Activated T-helper 17 cell treated with anti-CD3 and anti-CD28 coated beads, Interleukin-2, amount 50 U/mL, for 72 hours (primary cell): Measurements from ENCODE around the gene HSPA1L. TPM values are rescaled to one million over a fixed set of nuclear protein-coding genes. Genes with fewer than 3 reads are reported as not detected.
"Not testable (repeated sequence)": the region's sequence is repeated elsewhere in the genome, so short reads cannot be mapped to it uniquely, and the experiment has no call there.

Experiments used
- ATAC-seq: fragments of 150-1000 bp; cut with Tn5 transposase; replicated peaks from 2 replicates; pipeline ENCODE4 v1.10.0; 2021; ENCODE audit warnings: mild to moderate bottlenecking, moderate library complexity
- H3K27ac Mint-ChIP-seq: one replicate; pipeline ENCODE4 v1.8.0; 2022; ENCODE audit warnings: mixed read lengths
- H3K27me3 Mint-ChIP-seq: one replicate; pipeline ENCODE4 v1.8.0; 2022; ENCODE audit warnings: mixed read lengths
- H3K36me3 Mint-ChIP-seq: one replicate; pipeline ENCODE4 v1.8.0; 2022; ENCODE audit warnings: low read depth, mild to moderate bottlenecking, mixed read lengths
- H3K4me1 Mint-ChIP-seq: one replicate; pipeline ENCODE4 v1.8.0; 2022; ENCODE audit warnings: mixed read lengths
- H3K4me3 Mint-ChIP-seq: one replicate; pipeline ENCODE4 v1.8.0; 2022; ENCODE audit warnings: mild to moderate bottlenecking, mixed read lengths
- H3K9me3 Mint-ChIP-seq: one replicate; pipeline ENCODE4 v1.8.0; 2022; ENCODE audit warnings: mixed read lengths
- total RNA-seq, 2 donors: library from RNA; stranded (reverse); gene quantifications; one replicate each; pipeline ENCODE4 v1.2.3, GENCODE V29; 2022

The HSPA1L gene
- total RNA-seq, 2 donors from 2014 or later: 2.7 to 2.9 TPM

DNA sequence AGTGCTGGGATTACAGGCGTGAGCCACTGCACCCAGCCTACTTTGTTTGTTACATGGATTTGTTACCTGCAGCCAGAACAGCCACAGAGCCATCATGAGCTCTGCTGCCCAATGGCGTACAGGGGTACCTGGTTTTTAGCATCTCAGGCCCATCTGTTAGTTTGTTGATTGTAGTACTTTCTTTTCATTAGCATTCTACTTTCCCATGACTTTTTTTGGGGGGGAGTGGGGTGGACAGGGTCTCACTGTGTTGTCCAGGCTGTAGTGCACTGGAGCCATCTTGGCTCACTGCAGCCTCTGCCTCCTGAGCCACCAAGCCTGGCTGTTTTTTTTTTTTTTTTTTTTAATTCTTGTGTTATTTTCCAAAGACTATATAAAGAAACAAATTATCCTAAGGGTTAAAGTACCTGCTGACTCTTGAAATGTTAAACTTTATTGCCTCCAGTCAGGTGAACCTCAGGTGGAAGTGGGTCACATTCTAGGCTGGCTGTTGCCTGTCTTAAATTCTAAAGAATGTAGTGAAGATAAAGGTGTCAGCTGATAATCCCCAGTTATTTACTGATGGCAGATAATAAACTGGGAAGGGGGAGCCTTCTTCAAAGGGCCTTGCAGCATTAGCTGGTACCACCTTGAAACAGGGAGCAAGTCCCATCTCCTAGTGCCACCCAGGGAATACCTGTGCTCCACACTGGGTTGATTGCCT is 32.3 kb upstream of the HSPA1L start:
- Mint-ChIP-seq H3K27me3 (no peaks in the 10 kb centered on the region), H3K9me3 (no peaks in the 10 kb centered on the region), H3K27ac (no peak overlapping the region), H3K4me3 (no peak overlapping the region), H3K36me3 (no peaks in the 10 kb centered on the region), H3K4me1 (no peaks in the 10 kb centered on the region)
- ATAC-seq: no peak

DNA sequence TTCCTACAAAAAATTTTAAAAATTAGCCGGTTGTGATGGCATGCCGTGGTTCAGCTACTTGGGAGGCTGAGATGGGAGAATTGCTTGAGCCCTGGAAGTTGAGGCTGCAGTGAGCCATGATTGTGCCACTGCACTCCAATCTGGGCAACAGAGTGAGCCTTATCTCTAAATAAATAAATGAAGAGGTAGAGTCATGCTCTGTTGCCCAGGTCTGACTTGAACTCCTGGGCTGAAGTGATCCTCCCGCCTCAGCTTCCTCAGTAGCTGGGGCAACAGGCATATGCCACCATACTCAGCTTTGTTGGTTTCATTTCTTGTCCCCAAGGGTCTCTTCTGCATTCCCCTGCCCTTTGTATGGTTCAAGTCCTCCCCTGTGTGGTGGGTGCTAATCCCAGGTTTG is 29.4 kb upstream of the HSPA1L start:
- Mint-ChIP-seq H3K4me3 (no peak overlapping the region), H3K36me3 (peaks cover 20% of the 10 kb centered on the region), H3K9me3 (no peaks in the 10 kb centered on the region), H3K27ac (no peak overlapping the region), H3K4me1 (no peaks in the 10 kb centered on the region), H3K27me3 (no peaks in the 10 kb centered on the region)
- ATAC-seq: no peak

DNA sequence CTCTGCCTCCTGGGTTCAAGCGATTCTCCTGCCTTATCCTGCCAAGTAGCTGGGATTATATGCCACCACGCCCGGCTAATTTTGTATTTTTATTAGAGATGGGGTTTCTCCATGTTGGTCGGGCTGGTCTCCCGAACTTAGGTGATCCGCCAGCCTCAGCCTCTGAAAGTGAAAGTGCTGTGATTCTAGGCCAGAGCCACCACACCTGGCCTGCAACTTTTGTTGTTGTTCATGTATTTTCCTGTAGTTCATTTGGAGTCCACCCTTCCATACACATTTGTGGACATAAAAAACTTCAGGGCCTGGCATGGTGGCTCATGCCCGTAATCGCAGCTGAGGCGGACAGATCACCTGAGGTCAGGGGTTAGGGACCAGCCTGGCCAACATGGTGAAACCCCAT is 27.0 kb upstream of the HSPA1L start:
- Mint-ChIP-seq H3K36me3 (peaks cover 45% of the 10 kb centered on the region), H3K27me3 (no peaks in the 10 kb centered on the region), H3K4me1 (peaks cover 12% of the 10 kb centered on the region), H3K27ac (no peak overlapping the region), H3K9me3 (no peaks in the 10 kb centered on the region), H3K4me3 (no peak overlapping the region)
- ATAC-seq: no peak

DNA sequence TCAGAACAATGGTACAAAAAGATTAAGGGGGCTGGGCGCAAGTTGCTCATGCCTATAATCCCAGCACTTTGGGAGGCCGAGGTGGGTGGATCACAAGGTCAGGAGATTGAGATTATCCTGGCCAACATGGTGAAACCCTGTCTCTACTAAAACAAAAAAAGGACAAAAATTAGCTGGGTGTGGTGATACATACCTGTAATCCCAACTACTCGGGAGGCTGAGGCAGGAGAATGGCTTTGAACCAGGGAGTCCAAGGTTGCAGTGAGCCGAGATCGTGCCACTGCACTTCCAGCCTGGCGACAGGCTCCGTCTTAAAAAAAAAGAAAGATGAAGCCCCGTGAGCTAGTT is 24.7 kb upstream of the HSPA1L start:
- Mint-ChIP-seq H3K36me3 (peaks cover 68% of the 10 kb centered on the region), H3K4me1 (peaks cover 23% of the 10 kb centered on the region), H3K27ac (peak overlapping the region; percentile 3)
- H3K27me3 Mint-ChIP-seq, ATAC-seq, H3K9me3 Mint-ChIP-seq, H3K4me3 Mint-ChIP-seq: not testable (repeated sequence)

DNA sequence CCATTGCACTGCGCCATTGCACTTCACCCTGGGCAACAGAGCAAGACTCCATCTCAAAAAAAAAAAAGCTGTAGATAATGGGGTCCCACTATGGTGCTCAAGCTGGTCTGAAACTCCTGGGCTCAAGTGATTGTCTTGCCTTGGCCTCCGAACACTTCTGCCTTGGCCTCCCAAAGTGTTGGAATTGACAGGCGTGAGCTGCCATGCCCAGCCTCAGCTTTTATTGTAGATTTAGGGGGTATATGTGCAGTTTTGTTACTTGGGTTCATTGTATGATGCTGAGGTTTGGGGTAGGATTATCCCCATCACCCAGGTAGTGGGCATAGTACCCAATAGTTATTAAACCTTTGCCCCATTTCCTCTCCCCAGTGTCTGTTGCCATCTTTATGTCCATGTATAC is 23.9 kb upstream of the HSPA1L start:
- Mint-ChIP-seq H3K27ac (peak overlapping the region; percentile 3), H3K4me3 (peak overlapping the region; percentile 96), H3K27me3 (no peaks in the 10 kb centered on the region), H3K9me3 (no peaks in the 10 kb centered on the region), H3K36me3 (peaks cover 76% of the 10 kb centered on the region), H3K4me1 (peaks cover 23% of the 10 kb centered on the region)
- no peak for ATAC-seq

DNA sequence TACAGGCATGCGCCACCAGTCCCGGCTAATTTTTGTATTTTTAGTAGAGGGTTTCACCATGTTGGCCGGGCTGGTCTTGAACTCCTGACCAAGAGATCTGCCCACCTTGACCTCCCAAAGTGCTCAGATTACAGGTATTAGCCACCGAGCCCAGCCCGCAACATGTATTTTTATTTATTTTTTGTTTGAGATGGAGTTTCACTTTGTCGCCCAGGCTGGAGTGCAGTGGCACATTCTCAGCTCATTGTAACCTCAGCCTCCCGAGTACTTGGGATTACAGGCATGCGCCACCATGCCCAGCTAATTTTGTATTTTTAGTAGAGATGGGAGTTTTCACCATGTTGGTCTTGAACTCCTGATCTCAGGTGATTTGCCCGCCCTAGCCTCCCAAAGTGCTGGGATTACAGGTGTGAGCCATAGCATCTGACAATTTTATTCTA is 23.1 kb upstream of the HSPA1L start:
- ATAC-seq, H3K27me3 Mint-ChIP-seq, H3K9me3 Mint-ChIP-seq: not testable (repeated sequence)
- H3K36me3 Mint-ChIP-seq: peaks cover 76% of the 10 kb centered on the region
- peak overlapping the region; percentile 96 for H3K4me3 Mint-ChIP-seq
- peaks cover 23% of the 10 kb centered on the region for H3K4me1 Mint-ChIP-seq
- peak overlapping the region; percentile 89 for H3K27ac Mint-ChIP-seq

DNA sequence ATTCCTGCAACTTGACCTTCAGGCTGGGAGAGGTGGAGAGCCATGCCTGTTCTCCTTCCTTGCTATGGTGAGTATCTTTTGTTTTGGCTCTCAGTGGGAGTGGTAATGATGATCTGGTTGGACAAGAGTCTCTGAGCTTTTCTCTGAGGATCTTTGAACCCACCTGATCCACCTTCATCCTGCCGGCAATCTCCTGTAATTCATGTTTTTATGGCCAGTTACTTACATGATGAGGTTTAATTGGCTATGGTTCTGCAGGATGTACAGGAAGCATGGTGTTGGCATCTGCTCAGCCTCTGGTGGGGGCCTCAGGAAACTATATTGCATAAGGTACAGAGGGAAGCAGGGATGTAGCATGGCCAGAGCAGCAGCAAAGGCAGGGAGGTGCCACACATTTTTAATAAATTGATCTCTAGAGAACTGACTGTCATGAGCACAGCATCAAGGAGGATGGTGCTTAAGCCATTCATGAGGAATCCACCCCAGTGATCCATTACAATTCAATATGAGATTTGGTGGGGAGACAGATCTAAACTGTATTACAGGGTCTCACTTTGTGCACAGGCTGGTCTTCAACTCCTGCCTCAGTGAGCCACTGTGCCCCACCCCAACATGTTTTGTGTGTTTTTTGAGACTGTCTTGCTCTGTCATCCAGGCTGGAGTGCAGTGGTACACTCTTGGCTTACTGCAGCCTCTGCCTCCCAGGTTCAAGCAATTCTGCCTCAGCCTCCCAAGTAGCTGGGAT is 22.5 kb upstream of the HSPA1L start:
- Mint-ChIP-seq H3K4me3 (peak overlapping the region; percentile 96), H3K36me3 (peaks cover 76% of the 10 kb centered on the region), H3K27me3 (no peaks in the 10 kb centered on the region), H3K4me1 (peaks cover 23% of the 10 kb centered on the region), H3K9me3 (no peaks in the 10 kb centered on the region), H3K27ac (peak overlapping the region; percentile 89)
- ATAC-seq: no peak

DNA sequence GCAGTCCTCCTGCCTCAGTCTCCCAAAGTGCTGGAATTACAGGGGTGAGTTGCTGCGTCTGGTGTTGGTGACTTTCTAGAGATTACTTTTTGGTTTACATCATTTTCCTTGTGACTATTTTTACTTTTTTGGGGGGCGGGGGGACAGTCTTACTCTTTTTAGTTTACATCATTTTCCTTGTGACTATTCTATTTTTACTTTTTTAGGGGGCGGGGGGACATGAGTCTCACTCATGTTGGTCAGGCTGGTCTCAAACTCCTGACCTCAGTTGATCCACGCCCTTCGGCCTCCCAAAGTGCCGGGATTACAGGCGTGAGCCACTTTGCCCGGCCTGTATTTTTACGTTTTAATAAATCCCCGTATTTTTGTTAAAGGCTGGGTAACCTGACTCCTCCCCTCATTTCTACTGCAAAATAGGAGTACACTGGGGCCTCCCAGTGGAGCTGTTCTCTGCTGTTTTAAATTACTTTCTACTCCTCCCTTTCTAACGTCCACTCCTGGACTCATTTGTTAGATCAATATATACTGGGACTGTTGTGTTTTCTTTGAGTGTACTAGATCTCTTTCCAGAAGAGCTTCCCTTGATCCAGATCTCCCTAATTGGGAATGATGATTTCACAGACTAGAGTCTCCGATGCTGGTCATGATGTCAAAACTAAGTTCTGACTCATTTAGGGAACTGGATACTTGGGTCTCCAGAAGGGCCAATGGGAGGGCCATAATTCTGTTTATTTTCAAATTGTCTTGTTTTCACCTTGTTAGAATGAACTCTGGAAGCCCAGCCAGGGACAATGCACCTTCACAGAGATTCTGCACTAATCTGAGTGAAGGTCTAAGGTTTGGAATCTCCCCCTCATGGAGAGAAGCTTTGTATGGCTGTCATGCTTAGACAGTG is 21.6 kb upstream of the HSPA1L start:
- Mint-ChIP-seq H3K27ac (peak overlapping the region; percentile 89), H3K36me3 (peaks cover 79% of the 10 kb centered on the region), H3K27me3 (no peaks in the 10 kb centered on the region), H3K9me3 (no peaks in the 10 kb centered on the region), H3K4me3 (peak overlapping the region; percentile 96), H3K4me1 (peaks cover 23% of the 10 kb centered on the region)
- no peak for ATAC-seq

DNA sequence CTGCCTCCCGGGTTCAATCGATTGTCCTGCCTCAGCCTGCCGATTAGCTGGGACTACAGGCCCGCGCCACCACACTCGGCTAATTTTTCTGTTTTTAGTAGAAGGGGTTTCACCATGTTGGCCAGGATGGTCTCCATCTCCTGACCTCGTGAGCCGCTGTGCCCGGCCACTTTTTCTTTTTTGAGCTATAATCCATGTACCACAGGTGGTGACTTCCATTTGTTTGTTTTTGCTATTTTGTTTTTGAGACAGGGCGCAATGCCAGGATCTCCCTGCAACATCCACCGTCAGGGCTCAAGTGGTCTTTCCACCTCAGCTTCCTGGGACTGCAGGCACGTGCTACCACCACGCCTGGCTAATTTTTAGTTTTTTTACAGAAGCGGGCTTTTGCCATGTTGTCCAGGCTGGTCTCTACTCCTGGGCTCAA is 21.0 kb upstream of the HSPA1L start:
- H3K9me3 Mint-ChIP-seq: no peaks in the 10 kb centered on the region
- H3K36me3 Mint-ChIP-seq: peaks cover 81% of the 10 kb centered on the region
- no peaks in the 10 kb centered on the region for H3K27me3 Mint-ChIP-seq
- H3K4me1 Mint-ChIP-seq: peaks cover 23% of the 10 kb centered on the region
- H3K4me3 Mint-ChIP-seq: peak overlapping the region; percentile 96
- no peak for ATAC-seq
- peak overlapping the region; percentile 89 for H3K27ac Mint-ChIP-seq

DNA sequence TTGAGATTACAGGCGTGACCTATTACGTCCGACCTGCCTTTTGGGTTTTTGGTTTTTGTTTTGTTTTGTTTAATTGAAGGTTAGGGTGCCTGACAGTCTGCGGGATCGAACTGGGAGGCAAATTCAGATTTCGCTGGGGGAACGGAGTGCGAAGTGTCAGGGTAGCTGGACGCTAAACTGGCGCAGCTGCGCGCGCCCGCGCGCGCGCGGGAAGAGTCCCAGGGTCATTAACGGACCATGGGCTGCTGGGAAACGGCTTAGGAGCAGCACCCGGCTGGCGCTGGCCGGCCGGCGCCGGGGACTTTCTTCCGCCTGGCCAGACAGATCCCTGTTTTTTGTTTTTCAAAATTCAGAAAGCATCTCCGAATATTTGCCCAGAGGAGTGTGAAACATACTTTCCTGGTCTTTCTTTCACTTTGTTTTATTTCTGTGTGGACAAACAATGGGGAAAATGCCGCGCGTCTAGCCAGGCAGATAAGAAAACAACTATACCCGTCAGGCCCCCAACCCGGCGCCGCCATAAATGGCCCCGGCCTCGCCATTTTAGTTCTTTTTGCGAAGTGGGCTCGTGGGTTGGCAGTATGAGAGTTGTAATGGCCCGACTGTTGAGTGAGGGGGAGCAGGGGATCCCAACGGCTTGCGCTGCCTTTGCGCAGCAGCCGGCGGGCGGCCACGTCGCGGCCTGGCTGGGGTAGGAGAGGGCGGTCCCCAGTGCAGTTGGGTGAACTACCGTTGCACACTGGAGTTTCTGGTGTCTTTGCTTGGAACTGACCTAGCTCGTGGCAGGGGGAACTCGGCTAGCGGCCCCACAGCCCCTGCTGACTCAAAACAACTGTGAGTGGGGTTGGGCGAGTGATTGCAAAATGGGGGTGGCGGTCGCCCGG is 19.5 kb upstream of the HSPA1L start:
- Mint-ChIP-seq H3K9me3 (no peaks in the 10 kb centered on the region), H3K4me1 (peaks cover 23% of the 10 kb centered on the region), H3K27me3 (no peaks in the 10 kb centered on the region), H3K36me3 (peaks cover 81% of the 10 kb centered on the region), H3K4me3 (peak overlapping the region; percentile 96), H3K27ac (peak overlapping the region; percentile 89)
- peak; percentile 66 for ATAC-seq

DNA sequence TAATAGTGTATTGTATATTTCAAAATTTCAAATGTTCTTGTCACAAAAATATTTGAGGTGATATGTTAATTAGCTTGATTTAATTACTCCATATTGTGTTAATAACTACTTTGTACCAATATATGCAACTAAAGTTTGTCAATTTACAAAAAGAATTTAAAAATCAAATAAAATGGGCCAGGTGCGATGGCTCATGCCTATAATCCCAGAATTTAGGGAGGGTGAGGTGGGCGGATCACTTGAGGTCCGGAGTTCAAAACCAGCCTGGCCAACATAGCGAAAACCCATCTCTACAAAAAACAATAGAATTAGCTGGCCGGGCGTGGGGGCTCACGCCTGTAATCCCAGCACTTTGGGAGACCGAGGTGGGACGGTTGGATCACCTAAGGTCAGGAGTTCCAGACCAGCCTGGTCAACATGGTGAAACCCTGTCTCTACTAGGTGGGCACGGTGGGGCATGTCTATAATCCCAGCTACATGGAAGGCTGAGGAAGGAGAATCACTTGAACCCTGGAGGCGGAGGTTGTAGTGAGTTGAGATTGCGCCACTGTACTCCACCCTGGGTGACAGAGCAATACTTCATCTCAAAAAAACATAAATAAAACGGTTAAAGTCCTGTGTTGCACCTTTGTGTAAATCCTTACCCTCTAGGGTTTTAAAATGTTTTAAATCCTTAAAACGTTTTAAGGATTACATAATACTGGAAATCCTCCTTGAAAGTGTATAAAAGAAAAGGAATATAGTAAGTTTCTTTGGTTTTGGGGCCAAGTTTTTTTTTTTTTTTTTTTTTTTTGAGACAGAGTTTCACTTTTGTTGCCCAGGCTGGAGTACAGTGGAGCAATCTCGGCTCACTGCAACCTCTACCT is 16.5 kb upstream of the HSPA1L start:
- Mint-ChIP-seq H3K9me3 (no peaks in the 10 kb centered on the region), H3K27me3 (no peaks in the 10 kb centered on the region), H3K36me3 (peaks cover 61% of the 10 kb centered on the region), H3K4me3 (peak overlapping the region; percentile 96), H3K27ac (peak overlapping the region; percentile 95), H3K4me1 (peaks cover 6% of the 10 kb centered on the region)
- ATAC-seq: no peak

DNA sequence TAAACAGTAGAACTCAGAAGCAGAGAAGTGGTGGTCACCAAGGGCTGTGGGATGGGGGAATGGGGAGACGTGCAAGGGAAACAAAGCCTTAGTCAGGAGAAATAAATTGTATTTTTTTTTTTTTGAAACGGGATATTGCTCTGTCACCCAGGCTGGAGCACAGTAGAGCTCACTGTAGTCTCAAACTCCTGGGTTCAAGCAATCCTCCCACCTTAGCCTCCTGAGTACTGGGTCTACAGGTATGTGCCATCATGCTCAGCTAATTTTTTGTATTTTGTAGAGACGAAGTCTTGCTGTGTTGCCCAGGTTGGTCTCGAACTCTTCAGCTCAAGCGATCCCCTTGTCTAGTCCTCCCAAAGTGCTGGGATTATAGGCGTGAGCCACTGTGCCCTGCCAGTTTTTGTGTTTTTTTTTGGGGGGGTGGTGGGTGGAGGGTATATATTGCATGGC is 15.8 kb upstream of the HSPA1L start:
- H3K27ac Mint-ChIP-seq: peak overlapping the region; percentile 95
- peak overlapping the region; percentile 96 for H3K4me3 Mint-ChIP-seq
- peaks cover under 1% of the 10 kb centered on the region for H3K4me1 Mint-ChIP-seq
- H3K9me3 Mint-ChIP-seq: no peaks in the 10 kb centered on the region
- no peaks in the 10 kb centered on the region for H3K27me3 Mint-ChIP-seq
- peaks cover 54% of the 10 kb centered on the region for H3K36me3 Mint-ChIP-seq
- no peak for ATAC-seq
